HG02981 (cell line): ENCODE measurements around the gene SERAC1.

Experiments
- ATAC-seq: cut with Tn5 transposase; IDR thresholded peaks from one replicate; pipeline ENCODE4 v1.9.1; 2021; ENCODE audit warnings: mild to moderate bottlenecking, moderate library complexity; ENCODE audit not compliant: unreplicated experiment

SERAC1 gene

DNA sequence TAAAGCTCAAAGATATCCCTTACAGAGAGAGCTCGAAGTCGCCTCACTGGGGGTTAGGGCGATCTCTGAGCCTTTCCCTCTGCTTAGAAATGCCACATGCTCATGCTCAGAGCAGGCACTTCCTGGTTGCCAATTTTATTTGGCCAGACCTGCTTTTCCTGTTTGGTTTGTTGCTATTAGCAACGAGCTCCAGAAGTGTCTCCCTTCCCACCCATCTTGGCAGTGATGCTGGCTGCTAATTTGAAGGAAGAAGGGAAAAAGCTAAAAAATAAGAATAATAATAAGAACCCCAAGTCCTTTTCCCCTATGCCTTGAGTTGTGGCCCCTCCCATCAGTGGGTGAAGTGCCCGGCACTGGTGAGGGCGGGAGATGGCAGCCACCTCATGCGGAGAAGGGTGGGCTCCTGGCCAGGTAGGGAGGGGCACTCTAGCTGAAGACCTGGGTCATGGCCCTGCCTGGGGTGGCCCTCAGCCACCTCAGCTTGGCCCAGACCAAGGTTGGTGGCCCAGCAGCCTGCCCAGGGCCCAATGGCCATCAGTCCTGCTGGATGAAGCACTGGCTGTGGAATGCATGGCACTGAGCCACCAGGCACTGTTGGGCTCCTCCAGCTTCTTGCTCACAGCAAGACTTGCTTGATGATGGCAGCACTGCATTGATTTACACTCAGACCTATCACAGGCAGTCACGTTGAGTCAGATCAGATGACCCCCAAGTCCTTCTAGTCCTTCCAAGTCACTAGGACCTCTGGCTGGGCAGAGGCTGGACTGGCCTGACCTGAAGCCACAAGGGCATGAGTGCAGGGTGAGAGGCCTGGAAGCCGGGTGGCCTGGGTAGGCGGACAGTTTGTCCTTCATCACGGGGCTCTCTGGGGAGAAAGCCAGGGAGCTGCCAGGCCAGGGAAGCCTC, 107.4 kb downstream of the SERAC1 start:
- no peak for ATAC-seq
